Mucosa of rectum (tissue), 2 donors: ENCODE measurements around the gene ST6GALNAC5.

Source experiments
- H3K27ac ChIP-seq, 2 donors: one replicate each; pipeline ENCODE4 v1.7.0; 2013; ENCODE audit warnings: inconsistent platforms in 2 of 2, low read depth in 2 of 2, low read length in 2 of 2
- H3K27me3 ChIP-seq, 2 donors: one replicate each; pipeline ENCODE4 v1.7.0; 2013; ENCODE audit warnings: low read length in 2 of 2; ENCODE audit not compliant: control insufficient read depth in 2 of 2, insufficient read depth in 2 of 2
- H3K36me3 ChIP-seq, 2 donors: one replicate each; pipeline ENCODE4 v1.7.0; 2013; ENCODE audit warnings: low read length in 2 of 2; ENCODE audit not compliant: control insufficient read depth in 2 of 2, insufficient read depth in 2 of 2
- H3K4me1 ChIP-seq, 2 donors: one replicate each; pipeline ENCODE4 v1.7.0; 2013; ENCODE audit warnings: low read length in 2 of 2, mild to moderate bottlenecking in 1 of 2; ENCODE audit not compliant: control insufficient read depth in 2 of 2, insufficient read depth in 2 of 2
- H3K4me3 ChIP-seq, 2 donors: one replicate each; pipeline ENCODE4 v1.7.0; 2013; ENCODE audit warnings: low read length in 2 of 2
- H3K9ac ChIP-seq, 2 donors: one replicate each; pipeline ENCODE4 v1.7.0; 2013; ENCODE audit warnings: low read length in 2 of 2, low read depth in 1 of 2, mild to moderate bottlenecking in 1 of 2
- H3K9me3 ChIP-seq, 2 donors: one replicate each; pipeline ENCODE4 v1.7.0; 2013; ENCODE audit warnings: low read length in 2 of 2; ENCODE audit not compliant: control insufficient read depth in 2 of 2
- donor health status: healthy.
- donor health status: Normal muscosa, but diverticular disease.

The ST6GALNAC5 gene

DNA sequence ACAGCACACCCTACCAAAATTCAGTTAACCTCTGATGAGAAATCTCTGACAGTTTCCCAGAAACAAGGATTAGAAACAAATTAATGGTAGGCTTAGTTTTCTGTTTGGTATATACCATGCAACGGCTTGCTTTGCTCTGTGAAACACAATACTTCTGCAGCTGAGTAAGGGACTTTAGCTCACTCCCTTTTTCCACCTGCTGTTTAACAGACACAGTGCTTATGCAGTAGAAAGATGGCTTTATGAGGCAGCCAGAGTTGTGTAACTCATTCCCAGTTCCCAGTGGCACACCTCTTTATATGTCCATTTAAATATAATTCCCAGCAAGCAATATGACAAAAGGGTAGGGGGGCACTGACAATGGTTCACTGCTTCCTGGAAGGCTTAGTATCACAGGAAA, 228.0 kb downstream of the ST6GALNAC5 start:
- Histone ChIP-seq H3K9ac (no peak overlapping the region), H3K27ac (no peak overlapping the region), H3K4me1 (no peaks in the 10 kb centered on the region), H3K27me3 (no peaks in the 10 kb centered on the region), H3K36me3 (no peaks in the 10 kb centered on the region), H3K9me3 (no peaks in the 10 kb centered on the region), H3K4me3 (no peak overlapping the region)

DNA sequence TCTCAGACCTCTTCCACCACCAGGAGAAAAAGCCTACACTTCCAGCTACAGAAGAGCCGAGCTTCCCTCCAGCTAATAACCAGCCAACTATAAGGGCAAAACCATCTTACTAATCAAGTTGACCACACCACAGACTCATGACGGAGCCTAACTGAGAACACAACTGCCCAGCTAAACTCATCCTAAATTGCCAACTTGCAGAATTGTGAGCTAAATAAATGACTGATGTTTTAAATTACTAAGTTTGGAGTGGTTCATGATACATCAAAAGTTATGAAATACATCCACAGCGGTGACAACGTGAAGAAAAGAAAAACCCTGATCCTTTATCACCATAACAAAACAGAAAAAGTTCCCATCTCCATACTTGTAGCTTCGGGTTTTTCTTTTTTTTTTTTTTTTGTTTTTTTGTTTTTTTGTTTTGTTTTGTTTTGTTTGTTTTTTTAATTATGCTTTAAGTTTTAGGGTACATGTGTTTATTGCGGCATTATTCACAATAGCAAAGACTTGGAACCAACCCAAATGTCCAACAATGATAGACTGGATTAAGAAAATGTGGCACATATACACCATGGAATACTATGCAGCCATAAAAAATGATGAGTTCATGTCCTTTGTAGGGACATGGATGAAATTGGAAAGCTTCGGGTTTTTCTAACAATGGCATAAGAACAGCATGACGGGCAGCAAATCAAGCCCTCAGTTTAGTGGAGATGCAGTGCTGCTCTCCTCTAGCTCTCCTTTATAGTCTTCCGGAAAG, 229.4 kb downstream of the ST6GALNAC5 start:
- Histone ChIP-seq H3K9me3 (no peaks in the 10 kb centered on the region), H3K36me3 (no peaks in the 10 kb centered on the region), H3K27me3 (no peaks in the 10 kb centered on the region), H3K9ac (no peak overlapping the region), H3K4me3 (no peak overlapping the region), H3K27ac (no peak overlapping the region), H3K4me1 (no peaks in the 10 kb centered on the region)

DNA sequence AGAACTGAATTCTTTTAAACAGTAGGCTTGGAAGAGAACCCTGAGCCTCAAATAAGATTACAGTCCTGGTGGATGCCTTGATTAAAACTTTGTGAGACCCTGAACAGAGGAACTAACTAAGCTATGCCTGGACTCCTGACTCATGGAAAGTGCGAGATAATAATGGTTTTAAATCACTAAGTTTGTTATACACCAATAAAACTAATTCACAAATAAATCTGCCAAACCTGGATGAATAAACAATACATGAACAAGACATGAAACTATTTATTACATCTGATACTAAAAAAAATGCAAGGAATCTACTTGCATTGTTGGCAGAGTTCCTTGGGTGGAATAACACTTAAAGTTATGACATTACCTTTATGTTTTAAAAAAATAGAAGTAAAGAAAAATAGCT, 233.6 kb downstream of the ST6GALNAC5 start:
- Histone ChIP-seq H3K9me3 (no peaks in the 10 kb centered on the region), H3K27me3 (no peaks in the 10 kb centered on the region), H3K4me3 (no peak overlapping the region), H3K4me1 (no peaks in the 10 kb centered on the region), H3K27ac (no peak overlapping the region), H3K36me3 (no peaks in the 10 kb centered on the region), H3K9ac (no peak overlapping the region)

DNA sequence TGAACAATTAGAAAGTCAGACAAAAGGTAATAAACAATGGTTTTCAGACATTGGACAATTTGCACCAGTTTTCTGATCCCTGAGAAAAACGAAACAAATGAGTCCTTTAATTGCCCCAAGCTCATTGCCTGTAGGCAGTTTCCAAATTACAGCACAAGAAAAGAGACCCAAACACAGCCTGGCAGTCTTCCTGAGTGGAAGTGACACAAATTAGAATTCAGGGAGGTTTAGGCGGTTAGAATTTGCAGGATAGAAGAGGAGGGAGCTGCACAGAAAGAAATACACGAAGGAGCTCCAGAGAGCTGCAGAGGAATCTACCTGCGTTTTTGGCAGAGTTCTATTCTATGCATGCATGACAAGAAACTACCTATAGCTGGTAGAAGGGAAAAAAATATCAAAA, 236.2 kb downstream of the ST6GALNAC5 start:
- Histone ChIP-seq H3K4me1 (no peaks in the 10 kb centered on the region), H3K27ac (no peak overlapping the region), H3K36me3 (no peaks in the 10 kb centered on the region), H3K27me3 (no peaks in the 10 kb centered on the region), H3K9ac (no peak overlapping the region), H3K4me3 (no peak overlapping the region), H3K9me3 (no peaks in the 10 kb centered on the region)

DNA sequence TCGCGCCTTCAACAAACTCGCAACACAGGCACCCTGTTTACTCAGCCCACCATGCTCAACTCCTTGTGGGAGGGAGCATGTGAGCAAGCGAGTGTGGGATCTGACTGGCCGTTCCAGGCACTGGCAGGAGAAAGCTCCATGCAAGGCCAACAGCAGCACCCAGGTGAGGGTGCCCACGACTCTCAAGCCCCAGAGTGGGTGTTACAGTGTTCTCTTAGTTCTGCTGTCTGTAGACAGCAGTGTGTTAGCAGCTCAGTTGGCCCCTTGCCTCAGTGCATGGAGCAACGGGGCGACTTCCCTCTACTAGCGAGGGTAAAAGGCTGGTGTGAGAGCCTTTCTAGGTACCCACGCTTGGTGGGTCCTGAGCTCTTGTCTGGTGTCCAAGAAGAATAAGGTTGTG, 237.4 kb downstream of the ST6GALNAC5 start:
- Histone ChIP-seq H3K36me3 (no peaks in the 10 kb centered on the region), H3K27me3 (no peaks in the 10 kb centered on the region), H3K9ac (no peak overlapping the region), H3K4me3 (no peak overlapping the region), H3K27ac (no peak overlapping the region), H3K4me1 (no peaks in the 10 kb centered on the region), H3K9me3 (no peaks in the 10 kb centered on the region)
